Measurements from ENCODE around the gene ERC2. TPM values are rescaled to one million over a fixed set of nuclear protein-coding genes. Genes with fewer than 3 reads are reported as not detected.

ERC2 gene
- total and polyA plus RNA-seq, 2 of the 8 experiments (the other 6 are each of a cell fraction or from before 2014, with no cell fraction given) = 16.4 to 22.8 TPM

- POLR2A ChIA-PET (ENCODE audit: partially characterized antibody) = interaction anchor here (1.0 to 2.0 kb wide), 3 partner anchors 15 to 19 kb away, joined by 3 to 5 read pairs (median 4); no protein-coding TSS in a partner anchor
- no peak for DNase-seq (ENCODE audit: low read depth in 1 of 2, low spot score in 2 of 2)
- H2AFZ ChIP-seq (ENCODE audit: low read length) = no peak overlapping the region
- TF ChIP-seq JUN (IDR thresholded peaks at IDR 0.05; ENCODE audit: low read depth, low read length) = no peak
- no peak for TF ChIP-seq CTCF (IDR thresholded peaks at IDR 0.05; ENCODE audit: control extremely low read depth in 1 of 3, insufficient read depth in 1 of 3, low read depth in 1 of 3, low read length in 3 of 3)
- no peak for TF ChIP-seq POLR2A (IDR thresholded peaks at IDR 0.05; ENCODE audit: control extremely low read depth in 1 of 2, low read depth in 2 of 2, low read length in 2 of 2)
- TF ChIP-seq GTF2F1 (IDR thresholded peaks at IDR 0.05; ENCODE audit: borderline replicate concordance, low read depth, low read length) = no peak
- no peak for TF ChIP-seq RFX5 (IDR thresholded peaks at IDR 0.05; ENCODE audit: borderline replicate concordance, low read depth, low read length)
- TF ChIP-seq BCL11A (IDR thresholded peaks at IDR 0.05; ENCODE audit: low read depth in 2 of 2, low read length in 2 of 2) = no peak
- TF ChIP-seq CBX8 (IDR thresholded peaks at IDR 0.05; ENCODE audit: borderline replicate concordance, low read depth, low read length) = no peak
- TF ChIP-seq KDM5A (IDR thresholded peaks at IDR 0.05; ENCODE audit: low read length) = no peak
- TF ChIP-seq TBP (IDR thresholded peaks at IDR 0.05; ENCODE audit: low read depth, low read length) = no peak
- no peak for TF ChIP-seq TCF12 (IDR thresholded peaks at IDR 0.05; ENCODE audit: low read depth, low read length)
- no peak for TF ChIP-seq SUZ12 (IDR thresholded peaks at IDR 0.05; ENCODE audit: low read length)
- no peak for TF ChIP-seq ASH2L (IDR thresholded peaks at IDR 0.05; ENCODE audit: low read length)
- no peak for TF ChIP-seq TEAD4 (IDR thresholded peaks at IDR 0.05; ENCODE audit: low read depth, low read length)
These were observed 876.4 kb downstream of the ERC2 start for GRCh38 chr3:55591888-55592287.

More at GRCh38 chr3:55591888-55592287, 876.4 kb downstream of the ERC2 start:
- Histone ChIP-seq H2BK120ac (replicated peaks; ENCODE audit: low read depth, low read length) (no peak overlapping the region), H3K4me3 (ENCODE audit: extremely low read depth in 1 of 4, insufficient read depth in 2 of 4, low read depth in 3 of 4, low read length in 4 of 4) (no peak overlapping the region), H3K9ac (replicated peaks in 1 of 4; ENCODE audit: extremely low read depth in 1 of 4, low read depth in 3 of 4, low read length in 3 of 4) (no peak overlapping the region), H3K18ac (ENCODE audit: extremely low read depth, low read length) (peak overlapping the region; percentile 51), H3K23me2 (ENCODE audit: low read depth, low read length) (no peaks in the 10 kb centered on the region), H3K23ac (ENCODE audit: insufficient read length) (no peak overlapping the region), H3K27ac (ENCODE audit: low read depth, low read length) (no peak overlapping the region), H4K91ac (replicated peaks; ENCODE audit: insufficient read length, low read length) (peak overlapping the region; percentile 44), H3K9me3 (ENCODE audit: insufficient read depth in 2 of 2, low read depth in 1 of 2, low read length in 1 of 2) (no peaks in the 10 kb centered on the region), H3K79me2 (ENCODE audit: control insufficient read depth in 1 of 2, insufficient read depth in 2 of 2, low read length in 2 of 2) (no peaks in the 10 kb centered on the region), H4K8ac (ENCODE audit: extremely low read depth, insufficient read depth, low read length) (no peak overlapping the region), H2AK5ac (ENCODE audit: low read depth, low read length) (no peak overlapping the region), H3K79me1 (ENCODE audit: low read depth, low read length) (no peaks in the 10 kb centered on the region), H2BK20ac (ENCODE audit: low read length) (peak overlapping the region; percentile 62), H3K36me3 (ENCODE audit: control insufficient read depth in 2 of 4, insufficient read depth in 4 of 4, low read length in 3 of 4) (no peaks in the 10 kb centered on the region), H3K14ac (ENCODE audit: insufficient read length) (no peak overlapping the region), H4K20me1 (replicated peaks in 1 of 2; ENCODE audit: control insufficient read depth in 1 of 2, insufficient read depth in 2 of 2, low read length in 2 of 2) (no peaks in the 10 kb centered on the region), H3K4me2 (ENCODE audit: insufficient read depth in 1 of 2, low read depth in 2 of 2, low read length in 2 of 2) (peak overlapping the region in 1 of 2 experiments; percentile 61; a peak in 1 of 4 replicates), H3K4ac (replicated peaks; ENCODE audit: insufficient read length, low read depth, low read length) (peak overlapping the region; percentile 12), H2BK12ac (ENCODE audit: low read depth, low read length) (peak overlapping the region; percentile 62), H3K27me3 (replicated peaks in 1 of 4; ENCODE audit: control insufficient read depth in 3 of 4, extremely low read depth in 1 of 4, insufficient read depth in 3 of 4, low read length in 3 of 4) (no peaks in the 10 kb centered on the region), H3K56ac (replicated peaks; ENCODE audit: insufficient read length, low read depth, low read length) (no peak overlapping the region), H4K5ac (ENCODE audit: insufficient read length, low read depth, low read length) (no peak overlapping the region), H2BK5ac (ENCODE audit: low read depth, low read length) (peak overlapping the region; percentile 41; the same call in 1 of the 2 replicates), H2BK15ac (ENCODE audit: low read length) (no peak overlapping the region), H3K4me1 (replicated peaks in 1 of 4; ENCODE audit: control insufficient read depth in 3 of 4, insufficient read depth in 4 of 4, low read length in 3 of 4) (peaks cover 9 to 25% (median 17%) of the 10 kb centered on the region in 4 experiments)
- CTCF ChIA-PET (ENCODE audit: partially characterized antibody) = interaction anchor here (0.9 to 2.1 kb wide), 13 partner anchors 9 to 130 kb away, joined by 3 to 8 read pairs (median 3); no protein-coding TSS in a partner anchor
- 63% methylated on average over 5 of the region's 5 CpGs; no CpG with 5 or more reads in 1 of the 2 experiments for WGBS, 2 experiments (ENCODE audit: extremely low coverage in 1 of 2, insufficient coverage in 1 of 2, insufficient read length in 1 of 2, insufficient replicate concordance in 2 of 2, low coverage in 1 of 2, low lambda C conversion rate in 2 of 2, missing lambda C conversion rate in 1 of 2)
- no peak for FAIRE-seq

Measured in H1 (cell line).